Skeletal muscle satellite cell (primary cell): Measurements from ENCODE around the gene HIVEP3.

Source experiments
- H3K27me3 ChIP-seq: 2 replicates; pipeline ENCODE4 v1.7.0; 2013; ENCODE audit warnings: low read length; ENCODE audit not compliant: control insufficient read depth, insufficient read depth
- H3K36me3 ChIP-seq: 2 replicates; pipeline ENCODE4 v1.7.0; 2013; ENCODE audit warnings: mild to moderate bottlenecking, control low read depth, low read length; ENCODE audit not compliant: insufficient read depth
- H3K4me1 ChIP-seq: 2 replicates; pipeline ENCODE4 v1.7.0; 2013; ENCODE audit warnings: low read length; ENCODE audit not compliant: control insufficient read depth, insufficient read depth
- H3K4me2 ChIP-seq: 2 replicates; pipeline ENCODE4 v1.7.0; 2013; ENCODE audit warnings: mild to moderate bottlenecking, low read length
- H3K4me3 ChIP-seq: 2 replicates; pipeline ENCODE4 v1.7.0; 2013; ENCODE audit warnings: low read length
- H3K9ac ChIP-seq: 2 replicates; pipeline ENCODE4 v1.7.0; 2013; ENCODE audit warnings: mild to moderate bottlenecking, low read depth, low read length, moderate library complexity
- H3K9me3 ChIP-seq: replicated peaks from 2 replicates; pipeline ENCODE4 v1.7.0; 2013; ENCODE audit warnings: mild to moderate bottlenecking, control low read depth, low read length

Gene HIVEP3

GRCh38 chr1:41866285-41866684 lies 52.4 kb downstream of the HIVEP3 start:
- Histone ChIP-seq H3K9ac (no peak overlapping the region), H3K4me2 (no peak overlapping the region), H3K36me3 (no peaks in the 10 kb centered on the region), H3K27me3 (no peaks in the 10 kb centered on the region), H3K4me1 (peaks cover 26% of the 10 kb centered on the region), H3K4me3 (no peak overlapping the region), H3K9me3 (no peaks in the 10 kb centered on the region)

- no peaks in the 10 kb centered on the region for H3K36me3 ChIP-seq
- H3K4me3 ChIP-seq = no peak overlapping the region
- H3K4me1 ChIP-seq = peaks cover 21% of the 10 kb centered on the region
- H3K4me2 ChIP-seq = no peak overlapping the region
- H3K9ac ChIP-seq = no peak overlapping the region
- H3K9me3 ChIP-seq = no peaks in the 10 kb centered on the region
- peaks cover 5% of the 10 kb centered on the region for H3K27me3 ChIP-seq
Measured at GRCh38 chr1:41864471-41865040, 54.2 kb downstream of the HIVEP3 start.

- Histone ChIP-seq H3K27me3 (peaks cover 7% of the 10 kb centered on the region), H3K4me1 (peaks cover 21% of the 10 kb centered on the region), H3K9ac (no peak overlapping the region), H3K36me3 (no peaks in the 10 kb centered on the region), H3K4me3 (no peak overlapping the region), H3K9me3 (no peaks in the 10 kb centered on the region), H3K4me2 (no peak overlapping the region)
Measured at GRCh38 chr1:41863718-41864117, 55.0 kb downstream of the HIVEP3 start.

- H3K4me3 ChIP-seq = no peak overlapping the region
- no peak overlapping the region for H3K9ac ChIP-seq
- H3K4me2 ChIP-seq = no peak overlapping the region
- H3K27me3 ChIP-seq = peaks cover 7% of the 10 kb centered on the region
- peaks cover 21% of the 10 kb centered on the region for H3K4me1 ChIP-seq
- no peaks in the 10 kb centered on the region for H3K36me3 ChIP-seq
- no peaks in the 10 kb centered on the region for H3K9me3 ChIP-seq
Measured at GRCh38 chr1:41862384-41863221, 56.1 kb downstream of the HIVEP3 start.

- no peaks in the 10 kb centered on the region for H3K9me3 ChIP-seq
- H3K4me1 ChIP-seq = peaks cover 21% of the 10 kb centered on the region
- H3K4me3 ChIP-seq = no peak overlapping the region
- H3K36me3 ChIP-seq = no peaks in the 10 kb centered on the region
- no peak overlapping the region for H3K4me2 ChIP-seq
- peaks cover 7% of the 10 kb centered on the region for H3K27me3 ChIP-seq
- H3K9ac ChIP-seq = no peak overlapping the region
Measured at GRCh38 chr1:41861535-41862383, 57.0 kb downstream of the HIVEP3 start.

GRCh38 chr1:41860771-41861170 lies 58.0 kb downstream of the HIVEP3 start:
- peaks cover 21% of the 10 kb centered on the region for H3K4me1 ChIP-seq
- H3K9me3 ChIP-seq = no peaks in the 10 kb centered on the region
- no peak overlapping the region for H3K4me2 ChIP-seq
- H3K27me3 ChIP-seq = peaks cover 12% of the 10 kb centered on the region
- no peak overlapping the region for H3K4me3 ChIP-seq
- no peaks in the 10 kb centered on the region for H3K36me3 ChIP-seq
- no peak overlapping the region for H3K9ac ChIP-seq

- Histone ChIP-seq H3K4me3 (no peak overlapping the region), H3K9ac (no peak overlapping the region), H3K36me3 (no peaks in the 10 kb centered on the region), H3K9me3 (no peaks in the 10 kb centered on the region), H3K4me1 (peaks cover 21% of the 10 kb centered on the region), H3K4me2 (no peak overlapping the region), H3K27me3 (peaks cover 12% of the 10 kb centered on the region)
Measured at GRCh38 chr1:41860214-41860613, 58.5 kb downstream of the HIVEP3 start.

GRCh38 chr1:41859686-41860085 lies 59.0 kb downstream of the HIVEP3 start:
- peaks cover 12% of the 10 kb centered on the region for H3K27me3 ChIP-seq
- peaks cover 21% of the 10 kb centered on the region for H3K4me1 ChIP-seq
- no peak overlapping the region for H3K4me3 ChIP-seq
- no peak overlapping the region for H3K9ac ChIP-seq
- no peaks in the 10 kb centered on the region for H3K36me3 ChIP-seq
- H3K4me2 ChIP-seq = no peak overlapping the region
- no peaks in the 10 kb centered on the region for H3K9me3 ChIP-seq

GRCh38 chr1:41856944-41857285 lies 61.8 kb downstream of the HIVEP3 start:
- Histone ChIP-seq H3K36me3 (no peaks in the 10 kb centered on the region), H3K4me2 (no peak overlapping the region), H3K27me3 (peaks cover 16% of the 10 kb centered on the region), H3K9ac (no peak overlapping the region), H3K9me3 (no peaks in the 10 kb centered on the region), H3K4me3 (no peak overlapping the region), H3K4me1 (peaks cover 6% of the 10 kb centered on the region)

- no peaks in the 10 kb centered on the region for H3K9me3 ChIP-seq
- H3K4me3 ChIP-seq = no peak overlapping the region
- peaks cover under 1% of the 10 kb centered on the region for H3K4me1 ChIP-seq
- no peak overlapping the region for H3K4me2 ChIP-seq
- no peaks in the 10 kb centered on the region for H3K36me3 ChIP-seq
- H3K27me3 ChIP-seq = peaks cover 16% of the 10 kb centered on the region
- H3K9ac ChIP-seq = no peak overlapping the region
Measured at GRCh38 chr1:41856151-41856943, 62.4 kb downstream of the HIVEP3 start.

GRCh38 chr1:41855713-41856112 lies 63.0 kb downstream of the HIVEP3 start:
- no peak overlapping the region for H3K9ac ChIP-seq
- H3K36me3 ChIP-seq = no peaks in the 10 kb centered on the region
- H3K4me3 ChIP-seq = no peak overlapping the region
- no peaks in the 10 kb centered on the region for H3K9me3 ChIP-seq
- peaks cover 16% of the 10 kb centered on the region for H3K27me3 ChIP-seq
- no peak overlapping the region for H3K4me2 ChIP-seq
- no peaks in the 10 kb centered on the region for H3K4me1 ChIP-seq
